Karpas-422 (cell line): Measurements from ENCODE around the gene TBCA. TPM values are rescaled to one million over a fixed set of nuclear protein-coding genes. Genes with fewer than 3 reads are reported as not detected.

Source experiments
- DNase-seq: peaks from one replicate; pipeline ENCODE4 v3.0.0-alpha.2; 2015
- H2AFZ ChIP-seq: fragments of 200-600 bp; sonication (generic); 2 replicates; pipeline ENCODE4 v1.6.1; 2014; ENCODE audit warnings: antibody characterized with exemption, low read length, mixed read lengths
- H3K27ac ChIP-seq: fragments of 200-600 bp; sonication (generic); 2 replicates; pipeline ENCODE4 v1.5.1; 2014; ENCODE audit warnings: mild to moderate bottlenecking, low read length, moderate library complexity
- H3K27me3 ChIP-seq: fragments of 200-600 bp; sonication (generic); 2 replicates; pipeline ENCODE4 v1.6.1; 2014; ENCODE audit warnings: low read length, mixed read lengths
- H3K36me3 ChIP-seq: fragments of 200-600 bp; sonication (generic); 2 replicates; pipeline ENCODE4 v1.6.1; 2014; ENCODE audit warnings: low read length, mixed read lengths; ENCODE audit not compliant: insufficient read depth
- H3K4me1 ChIP-seq: fragments of 200-600 bp; sonication (generic); 2 replicates; pipeline ENCODE4 v1.6.1; 2014; ENCODE audit warnings: mild to moderate bottlenecking, low read length, mixed read lengths
- H3K4me2 ChIP-seq: fragments of 200-600 bp; sonication (generic); 2 replicates; pipeline ENCODE4 v1.6.1; 2014; ENCODE audit warnings: low read length, low read depth, mild to moderate bottlenecking; ENCODE audit not compliant: poor library complexity, severe bottlenecking
- H3K4me3 ChIP-seq: fragments of 200-600 bp; sonication (generic); 2 replicates; pipeline ENCODE4 v1.5.1; 2014; ENCODE audit warnings: mild to moderate bottlenecking, antibody characterized with exemption, low read length, mixed read lengths
- H3K79me2 ChIP-seq: fragments of 200-600 bp; sonication (generic); 2 replicates; pipeline ENCODE4 v1.6.1; 2014; ENCODE audit warnings: mild to moderate bottlenecking, low read length, mixed read lengths
- H3K9ac ChIP-seq: fragments of 200-600 bp; sonication (generic); 2 replicates; pipeline ENCODE4 v1.6.0; 2014; ENCODE audit warnings: low read length
- H3K9me2 ChIP-seq: fragments of 200-600 bp; sonication (generic), shearing (Covaris generic); replicated peaks from 2 replicates; pipeline ENCODE4 v1.6.0; 2014; ENCODE audit warnings: mild to moderate bottlenecking, low read length, moderate library complexity; ENCODE audit not compliant: insufficient read depth
- H3K9me3 ChIP-seq: fragments of 300-700, 200-600 bp; sonication (generic); 2 replicates; pipeline ENCODE4 v1.6.1; 2014; ENCODE audit warnings: low read length, mixed read lengths
- H4K20me1 ChIP-seq: fragments of 200-600 bp; sonication (generic); 2 replicates; pipeline ENCODE4 v1.6.1; 2014; ENCODE audit warnings: mild to moderate bottlenecking, antibody characterized with exemption, low read length, low read depth; ENCODE audit not compliant: insufficient read depth
- total RNA-seq: library from RNA; depleted of rRNA; stranded (reverse); fragments of >200 nt; shearing (Covaris generic); gene quantifications from 2 replicates; pipeline ENCODE4 v1.2.3, GENCODE V29; 2014; ENCODE audit warnings: low replicate concordance; rRNA removed

TBCA gene
- total RNA-seq, 1 experiment from 2014 or later, result 324 TPM

GRCh38 chr5:77643654-77644370, 132.3 kb downstream of the TBCA start:
- Histone ChIP-seq H3K79me2 (no peaks in the 10 kb centered on the region), H3K9me2 (no peaks in the 10 kb centered on the region), H3K27ac (no peak overlapping the region), H2AFZ (no peak overlapping the region), H3K36me3 (no peaks in the 10 kb centered on the region), H3K4me2 (no peak overlapping the region), H3K4me3 (no peak overlapping the region), H3K4me1 (no peaks in the 10 kb centered on the region), H3K9me3 (no peaks in the 10 kb centered on the region), H4K20me1 (no peaks in the 10 kb centered on the region), H3K9ac (no peak overlapping the region), H3K27me3 (no peaks in the 10 kb centered on the region)
- no peak for DNase-seq

DNA sequence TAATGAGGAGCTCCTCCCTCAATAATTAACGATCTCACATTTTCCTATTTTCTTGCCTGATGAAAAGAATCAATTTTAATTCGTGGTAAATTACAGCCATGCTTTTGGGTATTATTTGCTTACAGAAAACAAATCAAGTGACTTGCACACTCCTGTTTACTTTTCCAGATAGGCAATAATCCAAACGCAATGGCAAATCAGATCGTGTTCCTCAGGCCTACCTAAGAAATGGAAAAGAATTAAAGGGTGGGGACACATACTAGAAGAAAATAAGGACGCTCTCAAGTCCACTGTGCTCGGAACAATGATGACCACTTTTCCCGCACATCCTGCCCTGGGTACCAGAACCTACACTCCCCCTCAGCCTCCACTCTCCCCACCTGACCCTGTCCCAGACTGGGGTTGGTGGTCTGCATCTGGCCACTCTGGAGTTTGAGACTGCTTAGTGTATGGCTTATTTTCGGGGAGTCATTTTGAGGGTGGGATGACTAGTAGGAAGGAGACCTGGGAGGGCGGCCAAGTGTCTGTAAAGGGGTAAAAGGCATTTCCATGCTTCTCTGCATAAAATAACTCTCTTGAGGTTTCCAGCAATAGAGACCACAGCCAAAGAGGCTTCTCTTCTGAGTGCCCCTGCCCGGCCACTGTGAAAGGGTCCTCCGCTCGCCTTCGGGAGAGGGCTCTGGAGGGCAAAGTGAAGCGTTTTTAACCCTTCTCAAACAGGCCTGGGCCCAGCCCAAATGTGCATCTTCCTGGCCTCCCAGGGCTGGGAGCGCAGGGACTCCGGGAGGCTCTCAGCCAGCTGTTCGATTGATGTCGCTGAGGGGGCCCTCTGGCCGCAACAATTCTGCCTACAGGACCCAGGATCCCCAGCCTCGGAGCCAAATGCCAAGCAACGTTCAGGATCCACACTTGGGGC, 133.1 kb downstream of the TBCA start:
- no peaks in the 10 kb centered on the region for H3K9me3 ChIP-seq
- H3K4me2 ChIP-seq, result no peak overlapping the region
- DNase-seq, result no peak
- H3K36me3 ChIP-seq, result no peaks in the 10 kb centered on the region
- H3K79me2 ChIP-seq, result no peaks in the 10 kb centered on the region
- H3K9me2 ChIP-seq, result no peaks in the 10 kb centered on the region
- H3K4me1 ChIP-seq, result no peaks in the 10 kb centered on the region
- H3K9ac ChIP-seq, result no peak overlapping the region
- H3K27me3 ChIP-seq, result no peaks in the 10 kb centered on the region
- H3K4me3 ChIP-seq, result no peak overlapping the region
- no peak overlapping the region for H3K27ac ChIP-seq
- H4K20me1 ChIP-seq, result no peaks in the 10 kb centered on the region
- H2AFZ ChIP-seq, result no peak overlapping the region

DNA sequence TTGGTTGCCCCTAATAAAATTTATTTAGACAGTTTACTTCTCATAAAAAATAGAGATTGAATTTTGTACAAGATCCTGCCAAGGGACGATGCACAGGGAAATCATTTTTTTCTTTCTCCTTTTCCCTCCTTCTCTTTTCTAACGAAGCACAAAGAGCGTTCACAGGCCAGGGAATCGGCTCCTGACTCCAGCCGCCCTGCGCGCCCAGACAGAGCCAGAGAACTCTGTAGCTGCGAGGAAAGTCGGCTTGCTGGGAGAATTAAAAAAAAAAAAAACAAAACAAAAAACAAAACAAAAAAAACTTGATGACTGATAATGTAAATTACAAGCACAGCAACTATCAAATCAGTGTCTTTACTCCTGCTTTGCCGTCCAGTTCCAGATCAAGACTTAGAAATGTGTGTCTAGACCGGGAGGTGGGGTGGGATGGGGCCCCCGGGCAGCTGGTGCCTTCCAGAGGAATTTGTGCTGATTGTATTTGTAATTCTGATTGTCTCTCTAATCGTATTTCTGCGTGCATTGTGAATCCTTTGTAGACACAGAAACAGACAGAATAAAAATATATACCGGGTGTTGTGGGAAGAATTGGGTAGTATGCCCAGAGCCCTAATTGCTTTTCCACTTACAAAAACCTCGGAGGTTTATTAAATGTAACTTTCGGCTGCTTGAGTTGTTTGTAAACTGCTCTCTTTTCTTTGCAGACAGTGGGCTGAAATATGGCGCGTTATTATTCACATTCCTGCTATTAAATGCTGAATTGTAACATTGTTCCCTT, 134.0 kb downstream of the TBCA start:
- H3K4me3 ChIP-seq, result no peak overlapping the region
- no peak overlapping the region for H3K27ac ChIP-seq
- no peaks in the 10 kb centered on the region for H3K79me2 ChIP-seq
- H3K27me3 ChIP-seq, result no peaks in the 10 kb centered on the region
- no peak for DNase-seq
- H3K9me3 ChIP-seq, result no peaks in the 10 kb centered on the region
- H2AFZ ChIP-seq, result no peak overlapping the region
- H3K4me2 ChIP-seq, result no peak overlapping the region
- no peaks in the 10 kb centered on the region for H3K36me3 ChIP-seq
- no peaks in the 10 kb centered on the region for H4K20me1 ChIP-seq
- H3K9ac ChIP-seq, result no peak overlapping the region
- no peaks in the 10 kb centered on the region for H3K4me1 ChIP-seq
- H3K9me2 ChIP-seq, result no peaks in the 10 kb centered on the region

DNA sequence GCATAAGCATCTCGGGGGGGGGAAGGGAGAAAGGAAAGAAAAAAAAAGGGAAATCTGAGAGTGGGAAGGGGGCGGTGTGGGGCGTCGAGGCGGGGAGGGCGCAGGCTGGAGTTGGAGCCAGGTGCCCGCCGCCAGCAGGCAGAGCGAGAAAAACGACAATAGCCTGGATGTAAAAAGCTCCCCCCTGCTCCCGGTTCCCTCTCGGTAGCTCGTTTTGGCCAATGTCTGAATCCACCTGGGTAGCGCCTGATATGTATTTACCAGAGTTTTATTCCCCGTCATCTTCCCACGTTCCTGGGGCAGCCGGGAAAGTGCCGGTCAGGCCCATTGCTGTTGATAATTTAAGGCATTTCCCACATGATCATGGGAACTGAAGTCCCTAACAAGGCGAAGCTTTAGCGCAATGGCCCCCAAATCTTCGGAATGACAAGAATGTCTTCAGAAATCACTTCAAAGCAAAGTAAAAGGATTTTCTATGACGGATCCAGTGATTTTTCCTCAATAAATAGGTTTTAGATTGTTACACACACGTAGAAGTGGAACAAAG, 134.7 kb downstream of the TBCA start:
- no peak for DNase-seq
- H3K9me2 ChIP-seq, result no peaks in the 10 kb centered on the region
- H4K20me1 ChIP-seq, result no peaks in the 10 kb centered on the region
- H2AFZ ChIP-seq, result no peak overlapping the region
- no peaks in the 10 kb centered on the region for H3K4me1 ChIP-seq
- no peaks in the 10 kb centered on the region for H3K36me3 ChIP-seq
- H3K79me2 ChIP-seq, result no peaks in the 10 kb centered on the region
- H3K4me2 ChIP-seq, result no peak overlapping the region
- no peaks in the 10 kb centered on the region for H3K9me3 ChIP-seq
- no peaks in the 10 kb centered on the region for H3K27me3 ChIP-seq
- H3K9ac ChIP-seq, result no peak overlapping the region
- no peak overlapping the region for H3K27ac ChIP-seq
- no peak overlapping the region for H3K4me3 ChIP-seq

Other genes with a start within 250 kb of the TBCA start
- not detected in 2 replicates for gene OTP, start 137.6 kb downstream of the TBCA start, total RNA-seq